Hepatocyte (in vitro differentiated cells): ENCODE data around the gene CYP27C1. TPM values are rescaled to one million over a fixed set of nuclear protein-coding genes. Genes with fewer than 3 reads are reported as not detected.
"Not testable (repeated sequence)": the region's sequence is repeated elsewhere in the genome, so short reads cannot be mapped to it uniquely, and the experiment has no call there.

Experiments
- DNase-seq: peaks from one replicate; pipeline ENCODE4 v3.0.0-alpha.2; 2016; ENCODE audit warnings: low spot score
- H2AFZ ChIP-seq: fragments of 200-600 bp; sonication (generic); 2 replicates; pipeline ENCODE4 v1.6.0; 2016; ENCODE audit warnings: antibody characterized with exemption, mild to moderate bottlenecking
- H3K27ac ChIP-seq: fragments of 200-600 bp; sonication (generic); 2 replicates; pipeline ENCODE4 v1.5.1; 2016; ENCODE audit warnings: mild to moderate bottlenecking
- H3K27me3 ChIP-seq: fragments of 200-600 bp; sonication (generic); 2 replicates; pipeline ENCODE4 v1.6.1; 2016
- H3K36me3 ChIP-seq: fragments of 200-600 bp; sonication (generic); replicated peaks from 2 replicates; pipeline ENCODE4 v1.5.1; 2016; ENCODE audit warnings: low read depth; ENCODE audit not compliant: insufficient read depth
- H3K4me1 ChIP-seq: fragments of 200-600 bp; sonication (generic); 2 replicates; pipeline ENCODE4 v1.5.1; 2016; ENCODE audit warnings: mild to moderate bottlenecking, moderate library complexity; ENCODE audit not compliant: insufficient read depth
- H3K4me2 ChIP-seq: fragments of 200-600 bp; sonication (generic); 2 replicates; pipeline ENCODE4 v1.6.0; 2016
- H3K4me3 ChIP-seq: fragments of 200-600 bp; sonication (generic); 2 replicates; pipeline ENCODE4 v1.5.1; 2016; ENCODE audit warnings: mild to moderate bottlenecking
- H3K79me2 ChIP-seq: fragments of 200-600 bp; sonication (generic); 2 replicates; pipeline ENCODE4 v1.6.0; 2017; ENCODE audit warnings: mild to moderate bottlenecking
- H3K9me2 ChIP-seq: fragments of 200-600 bp; sonication (generic); replicated peaks from 2 replicates; pipeline ENCODE4 v1.6.0; 2017; ENCODE audit warnings: mild to moderate bottlenecking; ENCODE audit not compliant: insufficient read depth
- H3K9me3 ChIP-seq: fragments of 200-600 bp; sonication (generic); 2 replicates; pipeline ENCODE4 v1.5.1; 2016; ENCODE audit warnings: low read depth, mild to moderate bottlenecking
- H4K20me1 ChIP-seq: fragments of 200-600 bp; sonication (generic); 2 replicates; pipeline ENCODE4 v1.6.0; 2016; ENCODE audit warnings: mild to moderate bottlenecking; ENCODE audit not compliant: insufficient read depth, poor library complexity, severe bottlenecking
- CTCF ChIP-seq: fragments of 200-600 bp; sonication (generic); IDR thresholded peaks from 2 replicates; pipeline ENCODE4 v1.5.1; 2016; ENCODE audit warnings: antibody characterized with exemption, mild to moderate bottlenecking; ENCODE audit not compliant: poor library complexity
- EZH2 ChIP-seq: fragments of 200-600 bp; sonication (generic); IDR thresholded peaks from 2 replicates; pipeline ENCODE4 v1.6.1; 2016; ENCODE audit warnings: antibody characterized with exemption, mild to moderate bottlenecking, borderline replicate concordance
- EZH2phosphoT487 ChIP-seq: fragments of 200-600 bp; sonication (generic); IDR thresholded peaks from one replicate; pipeline ENCODE4 v1.6.1; 2018; ENCODE audit warnings: antibody characterized with exemption, mild to moderate bottlenecking, low read depth, moderate library complexity; ENCODE audit not compliant: unreplicated experiment, severe bottlenecking
- WGBS: methylation state at CpG from one replicate; pipeline ENCODE4 v1.1.6; 2016; ENCODE audit warnings: low lambda C conversion rate; ENCODE audit errors: missing lambda C conversion rate; 5-methylcytosine and 5-hydroxymethylcytosine counted together
- polyA plus RNA-seq: library from polyadenylated mRNA; unstranded; fragments of >200 nt; fragmentation: Nextera tagmentation; extraction: Ambion mirVana; gene quantifications from 2 replicates; pipeline ENCODE4 v1.2.1, GENCODE V29; 2016
- total RNA-seq: library from RNA; depleted of rRNA; stranded (reverse); fragments of >200 nt; gene quantifications from 2 replicates; pipeline ENCODE4 v1.2.3, GENCODE V29; 2014

Gene CYP27C1
- total and polyA plus RNA-seq, 2 experiments from 2014 or later, result 1.2 to 1.4 TPM

GRCh38 chr2:127229555-127229954 lies 9.5 kb upstream of the CYP27C1 start:
- Histone ChIP-seq H3K27me3 (no peaks in the 10 kb centered on the region), H3K36me3 (no peaks in the 10 kb centered on the region), H3K27ac (no peak overlapping the region), H3K79me2 (no peaks in the 10 kb centered on the region), H2AFZ (no peak overlapping the region), H4K20me1 (no peaks in the 10 kb centered on the region), H3K4me2 (no peak overlapping the region), H3K9me3 (no peaks in the 10 kb centered on the region), H3K9me2 (no peaks in the 10 kb centered on the region), H3K4me1 (peaks cover 16% of the 10 kb centered on the region), H3K4me3 (no peak overlapping the region)
- WGBS, result 96% methylated on average over 4 of the region's 4 CpGs
- TF ChIP-seq CTCF, result no peak
- no peak for TF ChIP-seq EZH2
- no peak for TF ChIP-seq EZH2phosphoT487
- no peak for DNase-seq

- H3K4me3 ChIP-seq, result no peak overlapping the region
- H3K79me2 ChIP-seq, result no peaks in the 10 kb centered on the region
- H4K20me1 ChIP-seq, result no peaks in the 10 kb centered on the region
- peaks cover 16% of the 10 kb centered on the region for H3K4me1 ChIP-seq
- H3K27ac ChIP-seq, result no peak overlapping the region
- H3K9me2 ChIP-seq, result no peaks in the 10 kb centered on the region
- TF ChIP-seq CTCF (no peak), EZH2phosphoT487 (no peak), EZH2 (no peak)
- H2AFZ ChIP-seq, result no peak overlapping the region
- H3K9me3 ChIP-seq, result no peaks in the 10 kb centered on the region
- H3K27me3 ChIP-seq, result no peaks in the 10 kb centered on the region
- H3K36me3 ChIP-seq, result no peaks in the 10 kb centered on the region
- DNase-seq, result no peak
- no peak overlapping the region for H3K4me2 ChIP-seq
- WGBS, result 90% methylated on average over 5 of the region's 5 CpGs
Observed at GRCh38 chr2:127228102-127228501, 8.0 kb upstream of the CYP27C1 start.

- not testable (repeated sequence) for H3K9me2 ChIP-seq, DNase-seq, H2AFZ ChIP-seq, H3K79me2 ChIP-seq, H3K27me3 ChIP-seq, H3K9me3 ChIP-seq, H3K36me3 ChIP-seq, H4K20me1 ChIP-seq, H3K4me3 ChIP-seq, H3K4me2 ChIP-seq
- 95% methylated on average over 5 of the region's 5 CpGs for WGBS
- H3K4me1 ChIP-seq, result peaks cover 16% of the 10 kb centered on the region
- H3K27ac ChIP-seq, result peak overlapping the region; percentile 6
Observed at GRCh38 chr2:127227264-127227660, 7.2 kb upstream of the CYP27C1 start.

GRCh38 chr2:127226520-127227263 lies 6.6 kb upstream of the CYP27C1 start:
- no peaks in the 10 kb centered on the region for H3K79me2 ChIP-seq
- no peaks in the 10 kb centered on the region for H3K27me3 ChIP-seq
- H3K4me3 ChIP-seq, result no peak overlapping the region
- no peaks in the 10 kb centered on the region for H3K9me2 ChIP-seq
- DNase-seq, result peak; percentile 82
- peak overlapping the region; percentile 51 for H3K4me2 ChIP-seq
- H3K36me3 ChIP-seq, result no peaks in the 10 kb centered on the region
- no peak overlapping the region for H2AFZ ChIP-seq
- 27% methylated on average over 10 of the region's 10 CpGs for WGBS
- H3K4me1 ChIP-seq, result peaks cover 16% of the 10 kb centered on the region
- H4K20me1 ChIP-seq, result no peaks in the 10 kb centered on the region
- H3K27ac ChIP-seq, result peak overlapping the region; percentile 18
- no peaks in the 10 kb centered on the region for H3K9me3 ChIP-seq
- TF ChIP-seq CTCF, result no peak
- TF ChIP-seq EZH2phosphoT487, result no peak
- TF ChIP-seq EZH2, result no peak
